Body of pancreas (tissue), 4 donors: ENCODE data around the gene SVEP1. TPM values are rescaled to one million over a fixed set of nuclear protein-coding genes. Genes with fewer than 3 reads are reported as not detected.
A peak's percentile ranks its signal among the peaks of the same experiment; 100 is the strongest.

ENCODE experiments used
- ATAC-seq: fragments of 150-250 bp; one replicate; pipeline ENCODE4 v1.9.1; 2016
- DNase-seq, 4 donors: peaks; one replicate each; pipeline ENCODE4 v3.0.0-alpha.2; 2019
- H3K27ac ChIP-seq, 4 donors: fragments of 200-600 bp; sonication (generic); 1 replicate in 3 of 4; 2 replicates in 1 of 4; pipeline versions ENCODE4 v1.5.1 to v1.6.1; 2016 to 2019; ENCODE audit warnings: mild to moderate bottlenecking in 1 of 4, mixed read lengths in 1 of 4, moderate library complexity in 1 of 4
- H3K27me3 ChIP-seq, 2 donors: fragments of 200-600 bp; sonication (generic); one replicate each; pipeline ENCODE4 v1.6.0; 2016; ENCODE audit warnings: mild to moderate bottlenecking in 1 of 2
- H3K36me3 ChIP-seq, 2 donors: fragments of 200-600 bp; sonication (generic); replicated peaks in 1 of 2; 2 replicates each; pipeline ENCODE4 v1.5.1; 2016; ENCODE audit warnings: low read depth in 2 of 2; ENCODE audit not compliant: insufficient read depth in 1 of 2
- H3K4me1 ChIP-seq: fragments of 200-600 bp; sonication (generic); one replicate; pipeline ENCODE4 v1.6.0; 2016
- H3K4me3 ChIP-seq, 2 donors: fragments of 200-600 bp; sonication (generic); 1 replicate in 1 of 2; 2 replicates in 1 of 2; pipeline ENCODE4 v1.5.1; 2016 to 2019
- H3K9me3 ChIP-seq, 3 donors: fragments of 200-600 bp; sonication (generic); 1 replicate in 2 of 3; 2 replicates in 1 of 3; pipeline ENCODE4 v1.5.1; 2016
- CTCF ChIP-seq, 7 experiments: fragments of 450-650 bp in 4 of 7; fragments of 200-600 bp in 3 of 7; sonication (generic) in 3 of 7; IDR thresholded peaks; one replicate each; pipeline ENCODE4 v1.5.1; 2016 to 2019; ENCODE audit warnings: antibody characterized with exemption in 7 of 7
- POLR2A ChIP-seq, 3 donors: fragments of 450-650 bp; IDR thresholded peaks; one replicate each; pipeline ENCODE4 v1.6.1; 2016; ENCODE audit warnings: antibody characterized with exemption in 3 of 3, mild to moderate bottlenecking in 2 of 3
- WGBS, 2 donors: methylation state at CpG; one replicate each; pipeline ENCODE4 v1.1.5; 2017; 5-methylcytosine and 5-hydroxymethylcytosine counted together
- intact Hi-C: fragments of 100-400 bp; cut with DNase I; formaldehyde crosslinking; loops from one replicate; pipeline ENCODE4 v1.15.1; 2023
- total RNA-seq, 2 donors: library from RNA; depleted of rRNA; stranded (reverse); fragments of >200 nt; gene quantifications; one replicate each; pipeline ENCODE4 v1.1.0, GENCODE V29; 2016

Gene SVEP1
- total RNA-seq, 2 donors from 2014 or later, result 23.7 to 34.0 TPM

- H3K4me3 ChIP-seq, result no peak overlapping the region
- intact Hi-C loops, result no loop called here
- no peak overlapping the region for H3K27ac ChIP-seq
- no peak for DNase-seq
- H3K36me3 ChIP-seq, result no peaks in the 10 kb centered on the region
- TF ChIP-seq POLR2A (IDR thresholded peaks at IDR 0.05) (no peak), CTCF (IDR thresholded peaks at IDR 0.05) (no peak)
- no peaks in the 10 kb centered on the region for H3K4me1 ChIP-seq
- ATAC-seq, result no peak
- H3K9me3 ChIP-seq, result no peaks in the 10 kb centered on the region
- H3K27me3 ChIP-seq, result no peaks in the 10 kb centered on the region
These were observed 244.7 kb downstream of the SVEP1 start for GRCh38 chr9:110334871-110335270.

DNA sequence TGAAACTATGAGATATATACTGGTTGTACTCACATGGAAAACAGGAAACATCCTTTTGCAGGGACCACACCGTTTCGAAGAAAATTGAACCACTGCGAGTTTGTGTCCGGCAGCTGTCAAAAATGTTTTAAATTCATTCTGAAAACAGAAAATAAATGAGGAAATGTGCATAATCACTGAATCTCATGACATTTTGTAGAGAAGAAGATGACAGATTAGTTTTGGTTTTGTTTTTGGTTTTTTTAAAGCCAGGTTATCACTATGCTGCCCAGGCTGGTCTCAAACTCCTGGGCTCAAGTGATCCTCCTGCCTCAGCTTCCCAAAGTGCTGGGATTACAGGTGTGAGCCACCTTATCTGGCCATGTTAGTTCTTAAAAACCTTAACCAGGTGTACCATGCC is 245.4 kb downstream of the SVEP1 start:
- Histone ChIP-seq H3K4me3 (no peak overlapping the region), H3K27ac (no peak overlapping the region), H3K4me1 (no peaks in the 10 kb centered on the region), H3K36me3 (no peaks in the 10 kb centered on the region), H3K9me3 (no peaks in the 10 kb centered on the region), H3K27me3 (no peaks in the 10 kb centered on the region)
- WGBS, 2 donors, result 66 to 75% methylated on average over 4 of the region's 4 CpGs
- ATAC-seq, result no peak
- TF ChIP-seq POLR2A (IDR thresholded peaks at IDR 0.05), result no peak
- no peak for TF ChIP-seq CTCF (IDR thresholded peaks at IDR 0.05)
- no peak for DNase-seq
- intact Hi-C loops, result no loop called here

GRCh38 chr9:110332766-110333165 is 246.8 kb downstream of the SVEP1 start:
- DNase-seq (no peak), ATAC-seq (no peak)
- intact Hi-C loops, result no loop called here
- Histone ChIP-seq H3K36me3 (no peaks in the 10 kb centered on the region), H3K4me1 (no peaks in the 10 kb centered on the region), H3K9me3 (no peaks in the 10 kb centered on the region), H3K27ac (no peak overlapping the region), H3K4me3 (no peak overlapping the region), H3K27me3 (no peaks in the 10 kb centered on the region)
- WGBS, 2 donors, result 72 to 74% methylated on average over 3 of the region's 3 CpGs
- no peak for TF ChIP-seq CTCF (IDR thresholded peaks at IDR 0.05)
- TF ChIP-seq POLR2A (IDR thresholded peaks at IDR 0.05), result no peak

DNA sequence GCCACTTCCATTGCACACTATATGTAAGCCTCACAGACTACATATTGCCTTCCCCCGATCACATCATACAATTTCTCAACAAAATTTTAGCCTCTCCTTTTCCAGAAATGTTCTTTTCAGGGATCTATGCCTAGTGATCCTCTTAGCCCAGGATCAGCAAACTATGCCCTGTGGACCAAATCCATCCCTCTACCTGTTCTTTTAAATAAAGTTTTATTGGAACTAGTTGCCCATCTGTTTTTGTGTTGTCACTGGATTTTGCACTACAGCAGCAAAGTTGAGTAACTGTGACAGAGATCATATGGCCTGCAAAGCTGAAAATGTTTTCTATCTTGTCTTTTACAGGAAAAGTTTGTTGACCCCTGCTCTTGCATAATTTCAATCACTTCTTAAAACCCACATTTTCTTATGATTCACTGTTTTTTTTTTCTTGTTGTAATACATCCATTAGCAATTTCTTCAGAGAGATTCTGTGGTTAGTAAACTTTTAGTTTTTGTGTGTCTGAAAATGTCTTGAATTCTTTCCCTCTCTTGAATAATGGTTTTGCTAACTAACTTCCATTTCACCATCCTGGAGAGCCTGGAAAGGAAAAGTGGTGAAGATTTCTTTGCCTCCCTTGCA is 248.9 kb downstream of the SVEP1 start:
- Histone ChIP-seq H3K27me3 (no peaks in the 10 kb centered on the region), H3K4me3 (no peak overlapping the region), H3K9me3 (no peaks in the 10 kb centered on the region), H3K27ac (no peak overlapping the region), H3K4me1 (no peaks in the 10 kb centered on the region), H3K36me3 (no peaks in the 10 kb centered on the region)
- 93 to 95% methylated on average over 1 of the region's 1 CpG for WGBS, 2 donors
- ATAC-seq (no peak), DNase-seq (no peak)
- intact Hi-C loops, result no loop called here
- no peak for TF ChIP-seq POLR2A (IDR thresholded peaks at IDR 0.05)
- TF ChIP-seq CTCF (IDR thresholded peaks at IDR 0.05), result no peak

- intact Hi-C loops, result no loop called here
- Histone ChIP-seq H3K4me1 (no peaks in the 10 kb centered on the region), H3K36me3 (no peaks in the 10 kb centered on the region), H3K9me3 (no peaks in the 10 kb centered on the region), H3K27me3 (no peaks in the 10 kb centered on the region), H3K4me3 (no peak overlapping the region), H3K27ac (no peak overlapping the region)
- DNase-seq (peak in 1 of 4 donors; percentile 3), ATAC-seq (no peak)
- no peak for TF ChIP-seq CTCF (IDR thresholded peaks at IDR 0.05)
- TF ChIP-seq POLR2A (IDR thresholded peaks at IDR 0.05), result no peak
- WGBS, 2 donors, result 46 to 52% methylated on average over 5 of the region's 5 CpGs
These were observed 249.8 kb downstream of the SVEP1 start for GRCh38 chr9:110329639-110330230.
